A549 treated with AZD9567 at 1 μM for 4 hours (cell line): ENCODE measurements around the gene CT55. TPM values are rescaled to one million over a fixed set of nuclear protein-coding genes. Genes with fewer than 3 reads are reported as not detected.

Experiments used
- total RNA-seq: library from RNA; stranded (reverse); fragments of 200-300 nt; extraction: Qiagen RNA extraction; gene quantifications from 5 replicates; pipeline ENCODE4 v1.2.3, GENCODE V29; 2022; ENCODE audit not compliant: insufficient read depth

The CT55 gene, protein sequence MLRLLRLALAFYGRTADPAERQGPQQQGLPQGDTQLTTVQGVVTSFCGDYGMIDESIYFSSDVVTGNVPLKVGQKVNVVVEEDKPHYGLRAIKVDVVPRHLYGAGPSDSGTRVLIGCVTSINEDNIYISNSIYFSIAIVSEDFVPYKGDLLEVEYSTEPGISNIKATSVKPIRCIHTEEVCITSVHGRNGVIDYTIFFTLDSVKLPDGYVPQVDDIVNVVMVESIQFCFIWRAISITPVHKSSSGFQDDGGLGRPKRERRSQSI
- not detected in 5 replicates for total RNA-seq

DNA sequence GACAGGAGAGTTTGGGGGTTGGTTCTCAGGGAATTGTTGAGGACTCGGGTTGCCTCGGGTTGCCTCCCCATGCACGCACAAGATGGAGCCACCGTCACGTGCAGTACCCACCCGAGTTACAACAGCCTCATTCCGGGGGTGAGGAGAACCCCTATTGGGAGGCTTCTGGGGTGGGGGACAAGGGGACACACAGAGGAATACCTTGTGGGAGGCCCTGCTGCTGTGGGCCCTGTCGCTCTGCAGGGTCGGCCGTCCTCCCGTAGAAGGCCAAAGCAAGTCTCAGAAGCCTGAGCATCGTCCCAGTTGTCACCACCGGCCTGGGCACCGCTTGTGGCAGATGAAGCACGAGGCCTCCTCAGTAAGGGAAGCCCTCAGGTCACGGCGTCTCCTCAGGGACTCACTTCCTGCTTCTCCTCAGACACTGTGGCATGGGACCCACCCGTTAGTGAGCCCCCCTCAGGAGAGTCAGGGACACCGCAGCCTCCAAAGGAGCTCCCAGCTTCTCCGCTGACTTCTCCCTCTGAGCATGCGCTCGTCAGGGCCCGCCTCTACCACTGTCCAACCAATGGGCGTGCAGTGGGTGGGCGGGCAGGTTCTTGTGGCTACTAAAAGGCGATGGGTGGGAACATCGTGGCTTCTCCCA is at the start of gene CT55:
Gene CT55 (minus strand): TSS at position 522 of the 643 bp plus-strand sequence. CDS start 227 bp downstream, at position 295.

DNA sequence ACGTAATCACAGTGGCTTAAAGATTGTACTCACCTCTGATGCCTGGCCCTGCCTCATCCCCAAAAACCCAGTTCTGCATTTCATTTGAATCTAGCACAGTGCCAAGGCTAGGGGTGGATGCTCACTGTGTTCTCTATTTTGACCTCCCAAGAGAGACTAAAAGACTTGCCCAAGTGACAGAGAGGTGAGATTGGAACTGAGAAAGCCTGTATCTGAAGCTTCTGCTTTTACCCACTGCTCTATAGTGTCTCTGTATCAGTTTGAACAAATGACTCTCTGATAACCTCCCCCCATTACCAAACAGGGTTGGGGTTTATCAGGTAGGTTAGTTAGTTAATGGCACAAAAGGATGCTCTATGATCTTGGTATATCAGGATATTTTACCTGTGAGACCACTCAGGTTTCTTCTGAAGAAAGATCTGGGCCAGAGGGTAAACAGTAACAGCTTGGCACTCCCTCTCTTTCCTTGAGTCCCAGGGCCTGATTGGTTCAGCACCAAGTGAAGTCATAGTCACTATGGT is 51.1 kb downstream of the CT55 start, which contains the start of gene ETDB:
Gene ETDB (minus strand): TSS at position 471 of the 521 bp plus-strand sequence. CDS start 1,265 bp downstream, outside the sequence.

Other genes with a start within 250 kb of the CT55 start
- 0.05 to 0.07 TPM (median 0.05 TPM) in 3 of 5 replicates, not detected in the others for gene SMIM10, start 180.4 kb downstream of the CT55 start, total RNA-seq
- 7.6 to 9.6 TPM (median 8.0 TPM) in 5 replicates for gene RTL8B, start 148.9 kb downstream of the CT55 start, total RNA-seq
- gene RTL8C, start 139.0 kb downstream of the CT55 start, total RNA-seq = 124 to 212 TPM (median 200 TPM) in 5 replicates
- gene RTL8A, start 119.3 kb downstream of the CT55 start, total RNA-seq = 119 to 180 TPM (median 172 TPM) in 5 replicates
- gene SMIM10L2B, start 72.7 kb downstream of the CT55 start, total RNA-seq = 0.06 to 0.09 TPM (median 0.06 TPM) in 3 of 5 replicates, not detected in the others
- gene ETDB, start 50.9 kb downstream of the CT55 start, total RNA-seq = not detected in 5 replicates
- gene ETDA, start 80.7 kb upstream of the CT55 start, total RNA-seq = not detected in 5 replicates
- gene ETDC, start 138.1 kb upstream of the CT55 start, total RNA-seq = not detected in 5 replicates
- 3.0 to 4.6 TPM (median 3.2 TPM) in 5 replicates for gene ZNF75D, start 172.7 kb upstream of the CT55 start, total RNA-seq
- gene ZNF449, start 173.4 kb upstream of the CT55 start, total RNA-seq = 3.1 to 5.0 TPM (median 4.3 TPM) in 5 replicates